Activated CD4-positive, alpha-beta T cell treated with anti-CD3 and anti-CD28 coated beads, Interleukin-2, Interleukin-4, amounts not matched to agents 100 ng/mL and 50 ng/mL, durations not matched to agents 16 hours and 8 hours (primary cell): Measurements from ENCODE around the gene NPTXR.

Experiments
- DNase-seq: peaks from one replicate; pipeline ENCODE4 v3.0.0-alpha.2; 2020; ENCODE audit warnings: low spot score

Gene NPTXR

DNA sequence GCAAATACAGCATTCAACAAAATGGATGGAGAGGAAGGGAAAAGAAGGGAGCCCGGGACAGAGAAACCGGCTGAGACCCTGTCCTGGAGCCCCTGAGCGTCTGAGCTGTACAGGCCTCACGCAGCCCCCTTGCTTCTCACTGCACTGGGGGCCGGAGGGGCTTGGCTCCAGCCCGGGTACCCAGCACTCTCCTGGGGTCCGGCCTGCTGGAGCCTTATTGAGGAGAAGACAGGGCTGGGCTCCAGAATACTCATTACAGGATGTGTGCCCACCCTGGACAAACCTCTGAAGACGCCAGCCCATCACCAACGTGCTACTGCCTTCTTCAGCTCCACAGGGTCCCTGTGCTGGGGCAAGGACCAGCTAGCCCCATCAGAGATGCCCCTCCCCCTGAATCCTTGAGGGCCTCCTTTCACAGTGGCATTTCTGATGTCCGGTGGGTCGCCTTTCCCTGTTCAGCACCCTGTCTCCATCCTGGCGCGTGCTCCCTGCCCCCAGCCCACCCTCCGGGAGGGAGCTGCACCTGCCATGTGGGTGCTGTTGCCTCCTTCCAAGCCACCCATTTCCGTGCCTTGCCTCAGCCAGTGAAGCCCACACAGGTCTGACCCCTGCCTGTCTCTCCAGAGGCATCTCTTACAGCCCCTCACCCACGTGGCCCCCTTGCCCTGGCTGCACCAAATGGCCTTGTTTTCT is 73.4 kb downstream of the NPTXR start:
- DNase-seq, result no peak
